NT2/D1 (cell line): ENCODE results near the gene CELSR2.

Experiments used
- YY1 ChIP-seq: IDR thresholded peaks from 2 replicates; pipeline ENCODE4 v1.6.1; 2011; ENCODE audit not compliant: insufficient read length, insufficient read depth
- ZNF274 ChIP-seq: IDR thresholded peaks from 2 replicates; pipeline ENCODE4 v1.6.1; 2011; ENCODE audit warnings: mild to moderate bottlenecking, low read depth, low read length

DNA sequence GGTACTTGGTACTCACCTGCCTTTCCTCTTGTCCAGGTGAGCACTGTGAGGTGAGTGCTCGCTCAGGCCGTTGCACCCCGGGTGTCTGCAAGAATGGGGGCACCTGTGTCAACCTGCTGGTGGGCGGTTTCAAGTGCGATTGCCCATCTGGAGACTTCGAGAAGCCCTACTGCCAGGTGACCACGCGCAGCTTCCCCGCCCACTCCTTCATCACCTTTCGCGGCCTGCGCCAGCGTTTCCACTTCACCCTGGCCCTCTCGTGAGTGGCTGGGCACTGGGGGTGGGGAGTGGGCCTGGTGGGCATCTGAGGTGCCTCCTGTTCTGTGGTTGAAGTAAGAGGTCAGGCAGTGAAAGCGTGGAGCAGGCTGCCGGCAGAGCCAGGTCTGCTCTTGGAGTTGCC lies 11.7 kb downstream of the CELSR2 start:
- TF ChIP-seq YY1 (no peak), ZNF274 (no peak)
